IgD-negative memory B cell (primary cell): ENCODE results near the gene YPEL2. TPM values are rescaled to one million over a fixed set of nuclear protein-coding genes. Genes with fewer than 3 reads are reported as not detected.
"Not testable (repeated sequence)": the region's sequence is repeated elsewhere in the genome, so short reads cannot be mapped to it uniquely, and the experiment has no call there.

Experiments used
- H3K27ac Mint-ChIP-seq, 3 donors: one replicate each; pipeline ENCODE4 v1.8.0; 2020 to 2022; ENCODE audit warnings: mild to moderate bottlenecking in 3 of 3, mixed read lengths in 3 of 3, moderate library complexity in 1 of 3
- H3K27me3 Mint-ChIP-seq: one replicate; pipeline ENCODE4 v1.8.0; 2021; ENCODE audit warnings: mixed read lengths
- H3K36me3 Mint-ChIP-seq: one replicate; pipeline ENCODE4 v1.8.0; 2020; ENCODE audit warnings: mild to moderate bottlenecking, mixed read lengths
- H3K4me1 Mint-ChIP-seq, 3 donors: one replicate each; pipeline ENCODE4 v1.8.0; 2020 to 2022; ENCODE audit warnings: mixed read lengths in 3 of 3, mild to moderate bottlenecking in 1 of 3
- H3K4me3 Mint-ChIP-seq, 4 donors: one replicate each; pipeline ENCODE4 v1.8.0; 2020 to 2022; ENCODE audit warnings: mild to moderate bottlenecking in 4 of 4, mixed read lengths in 4 of 4, moderate library complexity in 3 of 4
- H3K9me3 Mint-ChIP-seq, 3 donors: one replicate each; pipeline ENCODE4 v1.8.0; 2020 to 2021; ENCODE audit warnings: mixed read lengths in 3 of 3, mild to moderate bottlenecking in 1 of 3
- polyA plus RNA-seq: library from polyadenylated mRNA; unstranded; fragments of 300-500 nt; fragmentation: Illumina TruSeq; gene quantifications from one replicate; pipeline ENCODE4 v1.2.3, GENCODE V29; 2021

The YPEL2 gene
- polyA plus RNA-seq = 18.8 TPM

GRCh38 chr17:59331129-59331928 is at the start of gene YPEL2:
Gene YPEL2, plus strand, starts transcription at chr17:59331655. Its CDS starts 21,755 bp downstream, at chr17:59353410.
- Mint-ChIP-seq H3K9me3 (no peaks in the 10 kb centered on the region), H3K4me1 (peaks cover 32 to 42% (median 37%) of the 10 kb centered on the region in 3 donors), H3K4me3 (peak within 1 kb of the TSS; percentile 90 to 94 (median 92)), H3K27ac (peak within 1 kb of the TSS; percentile 84 to 96 (median 87)), H3K36me3 (peaks cover 3% of the 10 kb centered on the region), H3K27me3 (no peaks in the 10 kb centered on the region)

GRCh38 chr17:59284317-59284716 is 47.1 kb upstream of the YPEL2 start:
- H3K36me3 Mint-ChIP-seq = peaks cover 2% of the 10 kb centered on the region
- no peak overlapping the region for H3K4me3 Mint-ChIP-seq
- H3K4me1 Mint-ChIP-seq = peaks cover 0 to 6% (median 3%) of the 10 kb centered on the region in 3 donors
- no peaks in the 10 kb centered on the region for H3K9me3 Mint-ChIP-seq
- peak overlapping the region in 1 of 3 donors; percentile 31 for H3K27ac Mint-ChIP-seq
- no peaks in the 10 kb centered on the region for H3K27me3 Mint-ChIP-seq

- Mint-ChIP-seq H3K9me3 (no peaks in the 10 kb centered on the region), H3K4me3 (no peak overlapping the region), H3K27me3 (no peaks in the 10 kb centered on the region), H3K27ac (no peak overlapping the region), H3K36me3 (peaks cover 2% of the 10 kb centered on the region), H3K4me1 (peaks cover 0 to 17% (median 12%) of the 10 kb centered on the region in 3 donors)
Measured at GRCh38 chr17:59287452-59287851, 44.0 kb upstream of the YPEL2 start.

GRCh38 chr17:59287891-59288290 is 43.6 kb upstream of the YPEL2 start:
- H3K4me1 Mint-ChIP-seq = peaks cover 0 to 17% (median 12%) of the 10 kb centered on the region in 3 donors
- H3K27ac Mint-ChIP-seq = no peak overlapping the region
- no peaks in the 10 kb centered on the region for H3K27me3 Mint-ChIP-seq
- H3K9me3 Mint-ChIP-seq = no peaks in the 10 kb centered on the region
- no peak overlapping the region for H3K4me3 Mint-ChIP-seq
- peaks cover 2% of the 10 kb centered on the region for H3K36me3 Mint-ChIP-seq

- Mint-ChIP-seq H3K36me3 (no peaks in the 10 kb centered on the region), H3K4me1 (peaks cover 0 to 17% (median 12%) of the 10 kb centered on the region in 3 donors), H3K27me3 (no peaks in the 10 kb centered on the region), H3K27ac (no peak overlapping the region), H3K9me3 (no peaks in the 10 kb centered on the region), H3K4me3 (peak overlapping the region in 1 of 4 donors; percentile 0)
Measured at GRCh38 chr17:59289981-59290301, 41.5 kb upstream of the YPEL2 start.

GRCh38 chr17:59290302-59290998 is 41.0 kb upstream of the YPEL2 start:
- peaks cover 0 to 17% (median 12%) of the 10 kb centered on the region in 3 donors for H3K4me1 Mint-ChIP-seq

GRCh38 chr17:59292174-59292523 is 39.3 kb upstream of the YPEL2 start:
- H3K27ac Mint-ChIP-seq = peak overlapping the region in 1 of 3 donors; percentile 25
- H3K36me3 Mint-ChIP-seq = no peaks in the 10 kb centered on the region
- peaks cover 0 to 17% (median 12%) of the 10 kb centered on the region in 3 donors for H3K4me1 Mint-ChIP-seq
- no peaks in the 10 kb centered on the region for H3K9me3 Mint-ChIP-seq
- no peak overlapping the region for H3K4me3 Mint-ChIP-seq
- H3K27me3 Mint-ChIP-seq = peaks cover 2% of the 10 kb centered on the region

More at GRCh38 chr17:59290302-59290998, 41.0 kb upstream of the YPEL2 start:
- not testable (repeated sequence) for H3K9me3 Mint-ChIP-seq, H3K27ac Mint-ChIP-seq, H3K27me3 Mint-ChIP-seq, H3K36me3 Mint-ChIP-seq
- peak overlapping the region in 2 of 4 donors; percentile 0 to 28 for H3K4me3 Mint-ChIP-seq

- Mint-ChIP-seq H3K27me3 (peaks cover 2% of the 10 kb centered on the region), H3K36me3 (no peaks in the 10 kb centered on the region), H3K4me3 (no peak overlapping the region), H3K4me1 (peaks cover 4 to 6% (median 6%) of the 10 kb centered on the region in 3 donors), H3K9me3 (no peaks in the 10 kb centered on the region), H3K27ac (no peak overlapping the region)
Measured at GRCh38 chr17:59296190-59296589, 35.3 kb upstream of the YPEL2 start.

- Mint-ChIP-seq H3K4me1 (peaks cover 0 to 12% (median 5%) of the 10 kb centered on the region in 3 donors), H3K27ac (no peak overlapping the region), H3K4me3 (peak overlapping the region in 1 of 4 donors; percentile 41), H3K9me3 (peaks cover 0 to 4% (median 0%) of the 10 kb centered on the region in 3 donors), H3K36me3 (no peaks in the 10 kb centered on the region), H3K27me3 (peaks cover 2% of the 10 kb centered on the region)
Measured at GRCh38 chr17:59298521-59298920, 32.9 kb upstream of the YPEL2 start.

GRCh38 chr17:59299400-59300092 is 31.9 kb upstream of the YPEL2 start:
- Mint-ChIP-seq H3K27me3 (peaks cover 2% of the 10 kb centered on the region), H3K9me3 (peaks cover 3 to 8% (median 4%) of the 10 kb centered on the region in 3 donors), H3K4me1 (peaks cover 0 to 12% (median 5%) of the 10 kb centered on the region in 3 donors), H3K4me3 (no peak overlapping the region), H3K27ac (no peak overlapping the region), H3K36me3 (no peaks in the 10 kb centered on the region)

GRCh38 chr17:59300941-59301340 is 30.5 kb upstream of the YPEL2 start:
- Mint-ChIP-seq H3K4me3 (no peak overlapping the region), H3K27ac (no peak overlapping the region), H3K9me3 (peaks cover 3 to 8% (median 4%) of the 10 kb centered on the region in 3 donors), H3K36me3 (no peaks in the 10 kb centered on the region), H3K4me1 (peaks cover 0 to 12% (median 5%) of the 10 kb centered on the region in 3 donors), H3K27me3 (no peaks in the 10 kb centered on the region)

GRCh38 chr17:59304811-59305210 is 26.6 kb upstream of the YPEL2 start:
- Mint-ChIP-seq H3K27me3 (no peaks in the 10 kb centered on the region), H3K27ac (peak overlapping the region in 1 of 3 donors; percentile 78), H3K4me1 (peaks cover 0 to 12% (median 5%) of the 10 kb centered on the region in 3 donors), H3K4me3 (no peak overlapping the region), H3K36me3 (no peaks in the 10 kb centered on the region), H3K9me3 (peaks cover 3 to 8% (median 4%) of the 10 kb centered on the region in 3 donors)

- peaks cover 0 to 3% (median 2%) of the 10 kb centered on the region in 3 donors for H3K4me1 Mint-ChIP-seq
- H3K27me3 Mint-ChIP-seq = no peaks in the 10 kb centered on the region
- H3K9me3 Mint-ChIP-seq = no peaks in the 10 kb centered on the region
- no peak overlapping the region for H3K4me3 Mint-ChIP-seq
- peaks cover 2% of the 10 kb centered on the region for H3K36me3 Mint-ChIP-seq
- H3K27ac Mint-ChIP-seq = no peak overlapping the region
Measured at GRCh38 chr17:59310263-59310920, 21.1 kb upstream of the YPEL2 start.

- peaks cover 2% of the 10 kb centered on the region for H3K36me3 Mint-ChIP-seq
- no peaks in the 10 kb centered on the region for H3K27me3 Mint-ChIP-seq
- peak overlapping the region in 1 of 3 donors; percentile 37 for H3K27ac Mint-ChIP-seq
- peaks cover 0 to 6% (median 3%) of the 10 kb centered on the region in 3 donors for H3K4me1 Mint-ChIP-seq
- H3K9me3 Mint-ChIP-seq = no peaks in the 10 kb centered on the region
- no peak overlapping the region for H3K4me3 Mint-ChIP-seq
Measured at GRCh38 chr17:59311051-59311468, 20.4 kb upstream of the YPEL2 start.
